SU-DHL-6 (cell line): ENCODE results near the gene TMEM88.
A peak's percentile ranks its signal among the peaks of the same experiment; 100 is the strongest.

Experiments
- H2AFZ ChIP-seq: fragments of 200-600 bp; sonication (generic); 2 replicates; pipeline ENCODE4 v1.6.1; 2014; ENCODE audit warnings: low read depth, mild to moderate bottlenecking, moderate library complexity, mixed read lengths, antibody characterized with exemption, low read length; ENCODE audit not compliant: severe bottlenecking
- H3F3A ChIP-seq: fragments of 200-600 bp; shearing (Covaris generic); 2 replicates; pipeline ENCODE4 v1.6.0; 2016; ENCODE audit warnings: antibody characterized with exemption, mild to moderate bottlenecking; ENCODE audit not compliant: insufficient read depth
- H3K27ac ChIP-seq: fragments of 200-600 bp; sonication (generic); 2 replicates; pipeline ENCODE4 v1.5.1; 2016; ENCODE audit warnings: low read depth, mild to moderate bottlenecking, low read length, moderate library complexity, mixed read lengths
- H3K27me3 ChIP-seq: fragments of 200-600 bp; sonication (generic), shearing (Covaris generic); 2 replicates; pipeline ENCODE4 v1.6.0; 2014; ENCODE audit warnings: mild to moderate bottlenecking, low read length
- H3K36me3 ChIP-seq: fragments of 200-600 bp; sonication (generic); 2 replicates; pipeline ENCODE4 v1.6.1; 2014; ENCODE audit warnings: mild to moderate bottlenecking, low read length, mixed read lengths
- H3K4me2 ChIP-seq: fragments of 300-600, 200-600 bp; shearing (Covaris generic), sonication (generic); 2 replicates; pipeline ENCODE4 v1.6.0; 2014; ENCODE audit warnings: low read length, low read depth, mild to moderate bottlenecking; ENCODE audit not compliant: poor library complexity, severe bottlenecking
- H3K4me3 ChIP-seq: fragments of 200-600 bp; sonication (generic); 2 replicates; pipeline ENCODE4 v1.5.1; 2014; ENCODE audit warnings: antibody characterized with exemption, low read length, mild to moderate bottlenecking, mixed read lengths; ENCODE audit not compliant: insufficient read depth, poor library complexity, severe bottlenecking
- H3K79me2 ChIP-seq: fragments of 200-600 bp; sonication (generic); 2 replicates; pipeline ENCODE4 v1.6.1; 2014; ENCODE audit warnings: mild to moderate bottlenecking, low read length, moderate library complexity; ENCODE audit not compliant: insufficient read depth
- H3K9ac ChIP-seq: fragments of 200-600 bp; sonication (generic); 2 replicates; pipeline ENCODE4 v1.7.0; 2014; ENCODE audit warnings: mild to moderate bottlenecking, low read length
- H3K9me2 ChIP-seq: fragments of 200-600 bp; sonication (generic); replicated peaks from 2 replicates; pipeline ENCODE4 v1.6.1; 2014; ENCODE audit warnings: low read length; ENCODE audit not compliant: insufficient read depth
- H3K9me3 ChIP-seq: fragments of 200-600 bp; sonication (generic); 2 replicates; pipeline ENCODE4 v1.6.1; 2014; ENCODE audit warnings: low read length, mixed read lengths; ENCODE audit not compliant: insufficient read depth
- H4K20me1 ChIP-seq: fragments of 200-600 bp; sonication (generic); 2 replicates; pipeline ENCODE4 v1.6.1; 2014; ENCODE audit warnings: low read depth, mild to moderate bottlenecking, antibody characterized with exemption, low read length, moderate library complexity, mixed read lengths
- CTCF ChIP-seq: fragments of 200-600 bp; sonication (generic); IDR thresholded peaks from one replicate; pipeline ENCODE4 v1.5.1; 2017; ENCODE audit warnings: antibody characterized with exemption, mild to moderate bottlenecking, low read length, moderate library complexity; ENCODE audit not compliant: insufficient read depth, poor library complexity, severe bottlenecking
- EZH2phosphoT487 ChIP-seq: fragments of 200-600 bp; sonication (generic), shearing (Covaris generic); conservative IDR thresholded peaks from 2 replicates; pipeline ENCODE4 v1.6.1; 2018; ENCODE audit warnings: mild to moderate bottlenecking, antibody characterized with exemption, low read length, moderate library complexity, mixed read lengths

Gene TMEM88

GRCh38 chr17:7856811-7857712, 2.2 kb downstream of the TMEM88 start, which contains the start of gene NAA38:
NAA38 (minus strand) TSS chr17:7857559; CDS start chr17:7857463, 96 bp downstream.
- peak within 1 kb of the TSS; percentile 92 for H3K27ac ChIP-seq
- H3K9ac ChIP-seq: peak within 1 kb of the TSS; percentile 86
- peak within 1 kb of the TSS; percentile 62 for H2AFZ ChIP-seq
- H3K4me3 ChIP-seq: peak within 1 kb of the TSS; percentile 71
- peaks cover 27% of the 10 kb centered on the region for H3K79me2 ChIP-seq
- no peaks in the 10 kb centered on the region for H3K27me3 ChIP-seq
- H3K9me3 ChIP-seq: no peaks in the 10 kb centered on the region
- H3F3A ChIP-seq: no peaks in the 10 kb centered on the region; the same call in 1 of the 2 replicates
- no peaks in the 10 kb centered on the region for H4K20me1 ChIP-seq
- TF ChIP-seq CTCF: no peak
- TF ChIP-seq EZH2phosphoT487: no peak
- H3K4me2 ChIP-seq: peak within 1 kb of the TSS; percentile 87
- no peaks in the 10 kb centered on the region for H3K36me3 ChIP-seq
- H3K9me2 ChIP-seq: no peaks in the 10 kb centered on the region

- TF ChIP-seq EZH2phosphoT487 (no peak), CTCF (no peak)
- Histone ChIP-seq H3K27ac (peak within 1 kb of the TSS; percentile 92), H3K4me3 (peak within 1 kb of the TSS; percentile 71), H3K9ac (peak within 1 kb of the TSS; percentile 86), H3F3A (no peaks in the 10 kb centered on the region; the same call in 1 of the 2 replicates), H3K4me2 (peak within 1 kb of the TSS; percentile 87), H2AFZ (peak within 1 kb of the TSS; percentile 62), H3K9me3 (no peaks in the 10 kb centered on the region), H3K79me2 (peaks cover 27% of the 10 kb centered on the region), H3K36me3 (no peaks in the 10 kb centered on the region), H3K9me2 (no peaks in the 10 kb centered on the region), H4K20me1 (no peaks in the 10 kb centered on the region), H3K27me3 (no peaks in the 10 kb centered on the region)
Measured at GRCh38 chr17:7857713-7858521, 3.1 kb downstream of the TMEM88 start, which contains the start of gene CYB5D1. CYB5D1 (plus strand) TSS chr17:7858003; CDS start chr17:7858135, 132 bp downstream.

GRCh38 chr17:7858522-7858810, 3.6 kb downstream of the TMEM88 start:
- Histone ChIP-seq H3K27me3 (no peaks in the 10 kb centered on the region), H4K20me1 (no peaks in the 10 kb centered on the region), H3K27ac (peak overlapping the region; percentile 92), H3K4me2 (peak overlapping the region; percentile 87), H3K9ac (peak overlapping the region; percentile 86), H3K36me3 (no peaks in the 10 kb centered on the region), H3K9me3 (no peaks in the 10 kb centered on the region), H3K4me3 (peak overlapping the region; percentile 71), H3K9me2 (no peaks in the 10 kb centered on the region), H3F3A (no peaks in the 10 kb centered on the region; the same call in 1 of the 2 replicates), H2AFZ (peak overlapping the region; percentile 62), H3K79me2 (peaks cover 27% of the 10 kb centered on the region)
- TF ChIP-seq CTCF: no peak
- no peak for TF ChIP-seq EZH2phosphoT487
